ENCODE measurements around the gene TEX13A. TPM values are rescaled to one million over a fixed set of nuclear protein-coding genes. Genes with fewer than 3 reads are reported as not detected.

The TEX13A gene
- total RNA-seq, 1 experiment from 2014 or later, result 0.17 TPM

DNA sequence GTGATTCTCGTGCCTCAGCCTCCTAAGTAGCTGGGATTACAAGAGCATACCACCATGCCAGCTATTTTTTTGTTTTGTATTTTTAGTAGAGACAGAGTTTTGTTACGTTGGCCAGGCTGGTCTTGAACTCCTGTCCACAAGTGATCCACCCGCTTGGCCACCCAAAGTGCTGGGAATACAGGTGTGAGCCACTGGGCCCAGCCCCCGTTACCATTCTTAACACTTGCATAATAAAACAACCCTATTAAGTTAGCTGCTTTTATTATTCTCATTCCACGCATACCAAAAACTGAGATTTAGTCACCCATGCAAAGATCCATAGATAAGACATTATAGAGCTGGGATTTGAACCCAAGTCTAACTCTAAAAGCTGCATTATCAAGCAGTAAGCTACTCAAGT, 6.0 kb upstream of the TEX13A start (continued):
- TF ChIP-seq TP53 (CRISPR knock-in tag; IDR thresholded peaks at IDR 0.05) (no peak), ZNF416 (CRISPR knock-in tag; IDR thresholded peaks at IDR 0.05) (no peak)
- TF ChIP-seq, protein P1, sequence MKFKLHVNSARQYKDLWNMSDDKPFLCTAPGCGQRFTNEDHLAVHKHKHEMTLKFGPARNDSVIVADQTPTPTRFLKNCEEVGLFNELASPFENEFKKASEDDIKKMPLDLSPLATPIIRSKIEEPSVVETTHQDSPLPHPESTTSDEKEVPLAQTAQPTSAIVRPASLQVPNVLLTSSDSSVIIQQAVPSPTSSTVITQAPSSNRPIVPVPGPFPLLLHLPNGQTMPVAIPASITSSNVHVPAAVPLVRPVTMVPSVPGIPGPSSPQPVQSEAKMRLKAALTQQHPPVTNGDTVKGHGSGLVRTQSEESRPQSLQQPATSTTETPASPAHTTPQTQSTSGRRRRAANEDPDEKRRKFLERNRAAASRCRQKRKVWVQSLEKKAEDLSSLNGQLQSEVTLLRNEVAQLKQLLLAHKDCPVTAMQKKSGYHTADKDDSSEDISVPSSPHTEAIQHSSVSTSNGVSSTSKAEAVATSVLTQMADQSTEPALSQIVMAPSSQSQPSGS (CRISPR knock-in tag; IDR thresholded peaks at IDR 0.05; ENCODE audit: borderline replicate concordance, low read depth), result no peak

DNA sequence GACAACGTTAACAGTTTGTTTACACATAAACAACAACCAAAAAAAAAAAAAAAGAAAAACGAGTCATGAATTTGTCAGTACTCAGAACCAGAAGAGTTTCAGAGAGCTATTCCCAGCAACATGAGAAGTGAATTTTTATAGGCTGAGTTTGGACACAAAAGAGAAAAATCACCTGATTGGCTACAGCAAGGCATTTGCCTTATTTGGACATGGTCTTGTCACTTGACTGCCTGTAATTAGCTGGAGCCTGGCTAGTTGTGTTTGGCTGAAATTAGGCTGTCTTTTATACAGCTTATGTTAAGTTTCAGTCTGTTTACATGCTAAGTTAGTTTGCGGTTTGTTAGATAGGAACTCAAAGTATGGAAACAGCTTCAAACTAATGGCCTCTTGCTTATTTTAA, 880 bp upstream of the TEX13A start:
- Mint-ChIP-seq H3K9me3 (peaks cover 11% of the 10 kb centered on the region), H3K27ac (no peak overlapping the region; the same call in 1 of the 2 replicates), H3K36me3 (peaks cover 5% of the 10 kb centered on the region), H3K4me1 (peaks cover 11% of the 10 kb centered on the region), H3K27me3 (ENCODE audit: low read depth) (no peaks in the 10 kb centered on the region), H3K4me3 (no peak overlapping the region)
- CTCF ChIA-PET, result no interaction called here
- DNase-seq (ENCODE audit: low spot score), result no peak
- ATAC-seq, result no peak
- POLR2A ChIA-PET, result no interaction called here
- no peak for TF ChIP-seq TCF7 (CRISPR knock-in tag; IDR thresholded peaks at IDR 0.05; ENCODE audit: low read depth)
- no peak for TF ChIP-seq CREM (CRISPR knock-in tag; IDR thresholded peaks at IDR 0.05)
- no peak for TF ChIP-seq ZNF263 (CRISPR knock-in tag; IDR thresholded peaks at IDR 0.05; ENCODE audit: low read depth)
- TF ChIP-seq, protein P2, sequence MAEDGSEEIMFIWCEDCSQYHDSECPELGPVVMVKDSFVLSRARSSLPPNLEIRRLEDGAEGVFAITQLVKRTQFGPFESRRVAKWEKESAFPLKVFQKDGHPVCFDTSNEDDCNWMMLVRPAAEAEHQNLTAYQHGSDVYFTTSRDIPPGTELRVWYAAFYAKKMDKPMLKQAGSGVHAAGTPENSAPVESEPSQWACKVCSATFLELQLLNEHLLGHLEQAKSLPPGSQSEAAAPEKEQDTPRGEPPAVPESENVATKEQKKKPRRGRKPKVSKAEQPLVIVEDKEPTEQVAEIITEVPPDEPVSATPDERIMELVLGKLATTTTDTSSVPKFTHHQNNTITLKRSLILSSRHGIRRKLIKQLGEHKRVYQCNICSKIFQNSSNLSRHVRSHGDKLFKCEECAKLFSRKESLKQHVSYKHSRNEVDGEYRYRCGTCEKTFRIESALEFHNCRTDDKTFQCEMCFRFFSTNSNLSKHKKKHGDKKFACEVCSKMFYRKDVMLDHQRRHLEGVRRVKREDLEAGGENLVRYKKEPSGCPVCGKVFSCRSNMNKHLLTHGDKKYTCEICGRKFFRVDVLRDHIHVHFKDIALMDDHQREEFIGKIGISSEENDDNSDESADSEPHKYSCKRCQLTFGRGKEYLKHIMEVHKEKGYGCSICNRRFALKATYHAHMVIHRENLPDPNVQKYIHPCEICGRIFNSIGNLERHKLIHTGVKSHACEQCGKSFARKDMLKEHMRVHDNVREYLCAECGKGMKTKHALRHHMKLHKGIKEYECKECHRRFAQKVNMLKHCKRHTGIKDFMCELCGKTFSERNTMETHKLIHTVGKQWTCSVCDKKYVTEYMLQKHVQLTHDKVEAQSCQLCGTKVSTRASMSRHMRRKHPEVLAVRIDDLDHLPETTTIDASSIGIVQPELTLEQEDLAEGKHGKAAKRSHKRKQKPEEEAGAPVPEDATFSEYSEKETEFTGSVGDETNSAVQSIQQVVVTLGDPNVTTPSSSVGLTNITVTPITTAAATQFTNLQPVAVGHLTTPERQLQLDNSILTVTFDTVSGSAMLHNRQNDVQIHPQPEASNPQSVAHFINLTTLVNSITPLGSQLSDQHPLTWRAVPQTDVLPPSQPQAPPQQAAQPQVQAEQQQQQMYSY (CRISPR knock-in tag; IDR thresholded peaks at IDR 0.05), result no peak
- no peak for TF ChIP-seq TEAD1 (CRISPR knock-in tag; IDR thresholded peaks at IDR 0.05)
- TF ChIP-seq, protein P3, sequence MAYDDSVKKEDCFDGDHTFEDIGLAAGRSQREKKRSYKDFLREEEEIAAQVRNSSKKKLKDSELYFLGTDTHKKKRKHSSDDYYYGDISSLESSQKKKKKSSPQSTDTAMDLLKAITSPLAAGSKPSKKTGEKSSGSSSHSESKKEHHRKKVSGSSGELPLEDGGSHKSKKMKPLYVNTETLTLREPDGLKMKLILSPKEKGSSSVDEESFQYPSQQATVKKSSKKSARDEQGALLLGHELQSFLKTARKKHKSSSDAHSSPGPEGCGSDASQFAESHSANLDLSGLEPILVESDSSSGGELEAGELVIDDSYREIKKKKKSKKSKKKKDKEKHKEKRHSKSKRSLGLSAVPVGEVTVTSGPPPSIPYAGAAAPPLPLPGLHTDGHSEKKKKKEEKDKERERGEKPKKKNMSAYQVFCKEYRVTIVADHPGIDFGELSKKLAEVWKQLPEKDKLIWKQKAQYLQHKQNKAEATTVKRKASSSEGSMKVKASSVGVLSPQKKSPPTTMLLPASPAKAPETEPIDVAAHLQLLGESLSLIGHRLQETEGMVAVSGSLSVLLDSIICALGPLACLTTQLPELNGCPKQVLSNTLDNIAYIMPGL (CRISPR knock-in tag; IDR thresholded peaks at IDR 0.05), result no peak
- no peak for TF ChIP-seq ELF4 (CRISPR knock-in tag; IDR thresholded peaks at IDR 0.05; ENCODE audit: low read depth)
- no peak for TF ChIP-seq MXD4 (CRISPR knock-in tag; IDR thresholded peaks at IDR 0.05; ENCODE audit: borderline replicate concordance)
- no peak for TF ChIP-seq ESRRA (CRISPR knock-in tag; IDR thresholded peaks at IDR 0.05; ENCODE audit: borderline replicate concordance)
- TF ChIP-seq, protein P4, sequence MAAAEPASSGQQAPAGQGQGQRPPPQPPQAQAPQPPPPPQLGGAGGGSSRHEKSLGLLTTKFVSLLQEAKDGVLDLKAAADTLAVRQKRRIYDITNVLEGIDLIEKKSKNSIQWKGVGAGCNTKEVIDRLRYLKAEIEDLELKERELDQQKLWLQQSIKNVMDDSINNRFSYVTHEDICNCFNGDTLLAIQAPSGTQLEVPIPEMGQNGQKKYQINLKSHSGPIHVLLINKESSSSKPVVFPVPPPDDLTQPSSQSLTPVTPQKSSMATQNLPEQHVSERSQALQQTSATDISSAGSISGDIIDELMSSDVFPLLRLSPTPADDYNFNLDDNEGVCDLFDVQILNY (CRISPR knock-in tag; IDR thresholded peaks at IDR 0.05), result no peak
- no peak for TF ChIP-seq ZNF138 (CRISPR knock-in tag; conservative IDR thresholded peaks at IDR 0.05)
- TF ChIP-seq, protein P5, sequence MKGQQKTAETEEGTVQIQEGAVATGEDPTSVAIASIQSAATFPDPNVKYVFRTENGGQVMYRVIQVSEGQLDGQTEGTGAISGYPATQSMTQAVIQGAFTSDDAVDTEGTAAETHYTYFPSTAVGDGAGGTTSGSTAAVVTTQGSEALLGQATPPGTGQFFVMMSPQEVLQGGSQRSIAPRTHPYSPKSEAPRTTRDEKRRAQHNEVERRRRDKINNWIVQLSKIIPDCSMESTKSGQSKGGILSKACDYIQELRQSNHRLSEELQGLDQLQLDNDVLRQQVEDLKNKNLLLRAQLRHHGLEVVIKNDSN (CRISPR knock-in tag; IDR thresholded peaks at IDR 0.05), result no peak
- TF ChIP-seq, protein P6, sequence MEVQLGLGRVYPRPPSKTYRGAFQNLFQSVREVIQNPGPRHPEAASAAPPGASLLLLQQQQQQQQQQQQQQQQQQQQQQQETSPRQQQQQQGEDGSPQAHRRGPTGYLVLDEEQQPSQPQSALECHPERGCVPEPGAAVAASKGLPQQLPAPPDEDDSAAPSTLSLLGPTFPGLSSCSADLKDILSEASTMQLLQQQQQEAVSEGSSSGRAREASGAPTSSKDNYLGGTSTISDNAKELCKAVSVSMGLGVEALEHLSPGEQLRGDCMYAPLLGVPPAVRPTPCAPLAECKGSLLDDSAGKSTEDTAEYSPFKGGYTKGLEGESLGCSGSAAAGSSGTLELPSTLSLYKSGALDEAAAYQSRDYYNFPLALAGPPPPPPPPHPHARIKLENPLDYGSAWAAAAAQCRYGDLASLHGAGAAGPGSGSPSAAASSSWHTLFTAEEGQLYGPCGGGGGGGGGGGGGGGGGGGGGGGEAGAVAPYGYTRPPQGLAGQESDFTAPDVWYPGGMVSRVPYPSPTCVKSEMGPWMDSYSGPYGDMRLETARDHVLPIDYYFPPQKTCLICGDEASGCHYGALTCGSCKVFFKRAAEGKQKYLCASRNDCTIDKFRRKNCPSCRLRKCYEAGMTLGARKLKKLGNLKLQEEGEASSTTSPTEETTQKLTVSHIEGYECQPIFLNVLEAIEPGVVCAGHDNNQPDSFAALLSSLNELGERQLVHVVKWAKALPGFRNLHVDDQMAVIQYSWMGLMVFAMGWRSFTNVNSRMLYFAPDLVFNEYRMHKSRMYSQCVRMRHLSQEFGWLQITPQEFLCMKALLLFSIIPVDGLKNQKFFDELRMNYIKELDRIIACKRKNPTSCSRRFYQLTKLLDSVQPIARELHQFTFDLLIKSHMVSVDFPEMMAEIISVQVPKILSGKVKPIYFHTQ (CRISPR knock-in tag; IDR thresholded peaks at IDR 0.05), result no peak
- TF ChIP-seq, protein P7, sequence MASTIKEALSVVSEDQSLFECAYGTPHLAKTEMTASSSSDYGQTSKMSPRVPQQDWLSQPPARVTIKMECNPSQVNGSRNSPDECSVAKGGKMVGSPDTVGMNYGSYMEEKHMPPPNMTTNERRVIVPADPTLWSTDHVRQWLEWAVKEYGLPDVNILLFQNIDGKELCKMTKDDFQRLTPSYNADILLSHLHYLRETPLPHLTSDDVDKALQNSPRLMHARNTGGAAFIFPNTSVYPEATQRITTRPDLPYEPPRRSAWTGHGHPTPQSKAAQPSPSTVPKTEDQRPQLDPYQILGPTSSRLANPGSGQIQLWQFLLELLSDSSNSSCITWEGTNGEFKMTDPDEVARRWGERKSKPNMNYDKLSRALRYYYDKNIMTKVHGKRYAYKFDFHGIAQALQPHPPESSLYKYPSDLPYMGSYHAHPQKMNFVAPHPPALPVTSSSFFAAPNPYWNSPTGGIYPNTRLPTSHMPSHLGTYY (CRISPR knock-in tag; IDR thresholded peaks at IDR 0.05), result no peak
- TF ChIP-seq ZBTB21 (CRISPR knock-in tag; IDR thresholded peaks at IDR 0.05; ENCODE audit: borderline replicate concordance), result no peak
- TF ChIP-seq NR2C2 (CRISPR knock-in tag; IDR thresholded peaks at IDR 0.05), result no peak
- no peak for TF ChIP-seq CREB1 (CRISPR knock-in tag; IDR thresholded peaks at IDR 0.05)
- TF ChIP-seq ZNF232 (CRISPR knock-in tag; IDR thresholded peaks at IDR 0.05), result no peak

Measured in WTC11 (cell line).